ENCODE data around the gene EP300.

The EP300 gene

DNA sequence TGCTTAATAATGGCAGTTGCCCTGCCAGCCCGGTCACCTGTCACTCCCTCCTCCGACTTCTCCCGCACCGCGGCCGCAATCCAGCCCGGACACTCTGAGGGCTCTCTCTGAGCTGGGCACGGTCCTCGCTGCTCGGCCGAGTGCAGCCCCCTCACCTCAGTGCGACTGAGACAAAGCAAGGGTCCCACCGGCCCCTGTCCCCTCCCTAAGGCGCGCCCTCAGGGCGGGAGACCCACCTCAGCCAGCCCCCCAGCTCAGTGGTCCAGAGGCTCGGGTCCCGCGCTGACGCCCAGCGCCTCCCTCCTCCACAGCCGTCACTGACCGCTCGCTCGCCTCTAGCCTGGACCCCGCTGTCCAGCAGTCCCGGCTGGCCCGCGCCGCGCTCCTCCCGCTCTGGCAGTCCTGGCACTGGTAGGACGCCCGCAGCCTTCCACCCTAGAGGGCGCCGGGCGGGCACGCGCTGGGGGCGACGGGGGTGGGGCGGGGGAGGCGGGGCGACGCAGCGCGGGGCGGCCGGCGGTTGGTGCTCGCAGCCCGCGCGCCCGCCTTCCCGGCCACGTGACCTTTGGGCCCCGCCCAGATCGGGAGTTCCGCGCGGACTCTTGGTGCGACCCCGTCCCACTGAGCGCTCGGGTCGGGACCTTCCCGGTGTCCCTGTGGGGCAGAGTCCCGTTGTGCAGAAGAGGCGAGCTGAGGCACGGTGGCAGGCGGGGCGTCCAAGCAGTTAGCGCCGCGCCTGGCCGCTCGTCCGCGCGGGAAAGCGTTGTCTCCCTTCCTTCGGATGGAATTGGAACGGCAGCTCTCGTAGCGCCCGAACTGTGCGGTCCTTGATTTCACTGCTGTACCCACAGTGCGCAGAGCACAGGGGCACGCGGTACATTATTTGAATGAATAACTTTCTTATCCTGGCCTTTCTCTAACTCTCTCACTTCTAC, 104.9 kb downstream of the EP300 start:
- TF ChIP-seq, protein P1, sequence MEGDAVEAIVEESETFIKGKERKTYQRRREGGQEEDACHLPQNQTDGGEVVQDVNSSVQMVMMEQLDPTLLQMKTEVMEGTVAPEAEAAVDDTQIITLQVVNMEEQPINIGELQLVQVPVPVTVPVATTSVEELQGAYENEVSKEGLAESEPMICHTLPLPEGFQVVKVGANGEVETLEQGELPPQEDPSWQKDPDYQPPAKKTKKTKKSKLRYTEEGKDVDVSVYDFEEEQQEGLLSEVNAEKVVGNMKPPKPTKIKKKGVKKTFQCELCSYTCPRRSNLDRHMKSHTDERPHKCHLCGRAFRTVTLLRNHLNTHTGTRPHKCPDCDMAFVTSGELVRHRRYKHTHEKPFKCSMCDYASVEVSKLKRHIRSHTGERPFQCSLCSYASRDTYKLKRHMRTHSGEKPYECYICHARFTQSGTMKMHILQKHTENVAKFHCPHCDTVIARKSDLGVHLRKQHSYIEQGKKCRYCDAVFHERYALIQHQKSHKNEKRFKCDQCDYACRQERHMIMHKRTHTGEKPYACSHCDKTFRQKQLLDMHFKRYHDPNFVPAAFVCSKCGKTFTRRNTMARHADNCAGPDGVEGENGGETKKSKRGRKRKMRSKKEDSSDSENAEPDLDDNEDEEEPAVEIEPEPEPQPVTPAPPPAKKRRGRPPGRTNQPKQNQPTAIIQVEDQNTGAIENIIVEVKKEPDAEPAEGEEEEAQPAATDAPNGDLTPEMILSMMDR (conservative IDR thresholded peaks at IDR 0.05; ENCODE audit: low read depth, low read length), result peak; percentile 13
- H3K4me3 ChIP-seq (ENCODE audit: low read length), result peak overlapping the region; percentile 72
- DNase-seq (ENCODE audit: low read depth), result no peak

DNA sequence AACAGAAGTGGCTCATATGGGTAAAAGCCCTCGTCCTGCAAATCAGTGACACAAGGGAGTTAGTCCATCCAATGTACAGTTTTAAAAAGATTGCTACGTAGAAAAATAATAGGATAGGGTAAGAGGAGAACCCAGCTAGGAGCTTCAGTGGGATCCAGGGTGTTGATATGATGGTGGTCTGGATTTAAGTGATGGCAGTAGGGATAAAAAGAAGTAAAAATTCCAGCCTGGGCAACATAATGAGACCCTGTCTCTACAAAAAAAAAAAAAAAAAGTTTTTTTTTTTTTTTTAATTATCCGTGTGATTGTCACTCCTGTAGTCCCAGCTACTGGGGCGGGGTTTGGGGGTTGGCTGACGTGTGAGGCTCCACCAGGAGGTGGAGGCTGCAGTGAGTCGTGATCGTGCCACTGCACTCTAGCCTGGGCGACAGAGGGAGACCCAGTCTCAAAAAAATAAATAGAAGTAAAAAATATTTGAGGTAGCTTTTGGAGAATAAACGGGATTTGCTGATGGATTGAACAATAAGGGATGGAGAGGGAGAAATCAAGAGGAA, 105.7 kb downstream of the EP300 start:
- H3K4me3 ChIP-seq (ENCODE audit: low read length), result peak overlapping the region; percentile 72
- TF ChIP-seq, protein P1 (conservative IDR thresholded peaks at IDR 0.05; ENCODE audit: low read depth, low read length), result peak; percentile 8
- no peak for DNase-seq (ENCODE audit: low read depth)

GRCh38 chr22:41201141-41201540, 108.7 kb downstream of the EP300 start:
- no peak for DNase-seq (ENCODE audit: low read depth)
- no peak overlapping the region for H3K4me3 ChIP-seq (ENCODE audit: low read length)
- TF ChIP-seq, protein P1 (conservative IDR thresholded peaks at IDR 0.05; ENCODE audit: low read depth, low read length), result no peak

DNA sequence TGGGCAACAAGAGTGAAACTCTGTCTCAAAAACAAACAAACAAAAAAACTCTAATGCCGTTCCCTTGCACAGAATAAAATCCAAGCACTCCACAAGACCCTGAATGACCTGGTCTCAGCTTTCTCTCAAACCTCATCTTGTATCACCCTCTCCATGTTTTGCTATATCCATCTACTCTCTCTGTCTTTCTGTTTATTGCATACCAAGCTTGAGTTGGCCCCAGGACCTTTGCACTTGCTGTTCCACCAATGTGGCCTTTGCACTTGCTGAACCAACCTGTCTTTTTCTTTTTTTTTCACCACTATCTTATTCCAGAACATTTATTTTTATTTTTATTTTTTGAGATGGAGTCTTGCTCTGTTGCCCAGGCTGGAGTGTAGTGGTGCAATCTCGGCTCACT, 110.7 kb downstream of the EP300 start:
- TF ChIP-seq, protein P1 (conservative IDR thresholded peaks at IDR 0.05; ENCODE audit: low read depth, low read length), result no peak

DNA sequence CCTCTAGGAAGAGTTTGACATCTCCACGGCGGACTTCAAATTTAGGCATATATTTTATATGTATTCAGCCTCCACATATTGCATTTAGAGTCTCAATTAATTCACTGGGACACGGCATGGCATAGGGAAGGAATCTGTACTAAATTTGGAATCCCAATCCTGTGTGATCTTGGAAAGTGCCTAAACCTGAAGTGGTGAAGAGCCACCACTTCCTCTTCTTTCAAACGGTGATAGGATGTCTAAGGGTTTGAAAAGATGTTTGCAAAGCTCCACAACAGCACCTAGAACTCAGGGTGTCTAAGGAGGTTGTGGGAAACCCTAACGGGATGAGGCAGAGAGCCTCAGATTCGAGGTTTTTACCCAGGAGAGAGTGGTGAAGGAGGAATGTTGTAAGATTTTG, 111.7 kb downstream of the EP300 start:
- no peak for DNase-seq (ENCODE audit: low read depth)
- TF ChIP-seq, protein P1 (conservative IDR thresholded peaks at IDR 0.05; ENCODE audit: low read depth, low read length), result no peak
- no peak overlapping the region for H3K4me3 ChIP-seq (ENCODE audit: low read length)

More for the DNA sequence above, 110.7 kb downstream of the EP300 start:
- no peak for DNase-seq (ENCODE audit: low read depth)
- no peak overlapping the region for H3K4me3 ChIP-seq (ENCODE audit: low read length)

GRCh38 chr22:41204992-41205900, 112.9 kb downstream of the EP300 start, which contains the start of gene L3MBTL2:
L3MBTL2 (plus strand) TSS chr22:41205312; CDS start chr22:41205363, 51 bp downstream.
- TF ChIP-seq, protein P1 (conservative IDR thresholded peaks at IDR 0.05; ENCODE audit: low read depth, low read length), result no peak
- DNase-seq (ENCODE audit: low read depth), result peak; percentile 84
- H3K4me3 ChIP-seq (ENCODE audit: low read length), result peak within 1 kb of the TSS; percentile 87

All from retinal pigment epithelial cell (primary cell).